HG03575 (cell line): ENCODE results near the gene CEMIP.
"Not testable (repeated sequence)": the region's sequence is repeated elsewhere in the genome, so short reads cannot be mapped to it uniquely, and the experiment has no call there.

ENCODE experiments used
- ATAC-seq: cut with Tn5 transposase; IDR thresholded peaks from one replicate; pipeline ENCODE4 v1.9.1; 2021; ENCODE audit not compliant: unreplicated experiment, insufficient number of reproducible peaks, low FRiP score; ENCODE audit errors: extremely low read depth

Gene CEMIP

GRCh38 chr15:80953953-80954778 lies 175.0 kb downstream of the CEMIP start:
- ATAC-seq = no peak

GRCh38 chr15:80955571-80956452 lies 176.6 kb downstream of the CEMIP start:
- ATAC-seq = not testable (repeated sequence)

GRCh38 chr15:80957556-80957955 lies 178.4 kb downstream of the CEMIP start:
- no peak for ATAC-seq

GRCh38 chr15:80957976-80958375 lies 178.8 kb downstream of the CEMIP start:
- no peak for ATAC-seq

- ATAC-seq = no peak
Measured at GRCh38 chr15:80958818-80959495, 179.8 kb downstream of the CEMIP start.

- ATAC-seq = not testable (repeated sequence)
Measured at GRCh38 chr15:80965454-80965853, 186.3 kb downstream of the CEMIP start.

- ATAC-seq = no peak
Measured at GRCh38 chr15:80966431-80967197, 187.4 kb downstream of the CEMIP start.

- ATAC-seq = no peak
Measured at GRCh38 chr15:80967451-80967850, 188.3 kb downstream of the CEMIP start.

GRCh38 chr15:80967991-80968510 lies 188.9 kb downstream of the CEMIP start:
- ATAC-seq = no peak

GRCh38 chr15:80969316-80969715 lies 190.1 kb downstream of the CEMIP start:
- no peak for ATAC-seq

- no peak for ATAC-seq
Measured at GRCh38 chr15:80970018-80970657, 191.0 kb downstream of the CEMIP start.

- no peak for ATAC-seq
Measured at GRCh38 chr15:80970658-80971057, 191.5 kb downstream of the CEMIP start.

- ATAC-seq = no peak
Measured at GRCh38 chr15:80971143-80971542, 192.0 kb downstream of the CEMIP start.

GRCh38 chr15:80972276-80972675 lies 193.1 kb downstream of the CEMIP start:
- no peak for ATAC-seq

GRCh38 chr15:80974914-80975313 lies 195.7 kb downstream of the CEMIP start:
- no peak for ATAC-seq

GRCh38 chr15:80976851-80977250 lies 197.7 kb downstream of the CEMIP start:
- no peak for ATAC-seq

GRCh38 chr15:80977627-80978036 lies 198.5 kb downstream of the CEMIP start:
- ATAC-seq = no peak

- ATAC-seq = no peak
Measured at GRCh38 chr15:80978685-80979329, 199.6 kb downstream of the CEMIP start.
